Calu3 (cell line): ENCODE measurements around the gene CD34. TPM values are rescaled to one million over a fixed set of nuclear protein-coding genes. Genes with fewer than 3 reads are reported as not detected.

Experiments
- BruUV-seq: library from RNA; stranded (reverse); fragments of 400-500 nt; replicated peaks from 2 replicates; lab custom pipeline; 2021; lab: Mats Ljungman, UMichigan
- CTCF ChIA-PET: fragments of 300-600 bp; sonication (Branson Sonifier 250); formaldehyde crosslinking; loops from one replicate; lab custom pipeline; 2022; ENCODE audit warnings: antibody characterized with exemption; lab: Charles Lee
- DNase-seq: peaks from one replicate; pipeline ENCODE4 v3.0.0; 2022
- H3K27ac Mint-ChIP-seq: one replicate; pipeline ENCODE4 v1.8.0; 2022; ENCODE audit warnings: mixed read lengths; ENCODE audit not compliant: unreplicated experiment
- H3K27me3 Mint-ChIP-seq: one replicate; pipeline ENCODE4 v1.8.0; 2022; ENCODE audit warnings: mixed read lengths; ENCODE audit not compliant: unreplicated experiment
- H3K36me3 Mint-ChIP-seq: one replicate; pipeline ENCODE4 v1.8.0; 2022; ENCODE audit warnings: mild to moderate bottlenecking, moderate library complexity, mixed read lengths; ENCODE audit not compliant: insufficient read depth, unreplicated experiment
- H3K4me1 Mint-ChIP-seq: one replicate; pipeline ENCODE4 v1.8.0; 2022; ENCODE audit warnings: mild to moderate bottlenecking, low read depth, mixed read lengths; ENCODE audit not compliant: unreplicated experiment
- H3K4me3 Mint-ChIP-seq: one replicate; pipeline ENCODE4 v1.8.0; 2022; ENCODE audit warnings: mild to moderate bottlenecking, low read depth, moderate library complexity, mixed read lengths; ENCODE audit not compliant: unreplicated experiment
- H3K9me3 Mint-ChIP-seq: one replicate; pipeline ENCODE4 v1.8.0; 2022; ENCODE audit warnings: low read depth, mixed read lengths; ENCODE audit not compliant: unreplicated experiment
- CTCF ChIP-seq: fragments of 200-600 bp; IDR thresholded peaks from one replicate; pipeline ENCODE4 v1.8.0; 2022; ENCODE audit warnings: antibody characterized with exemption; ENCODE audit not compliant: unreplicated experiment
- intact Hi-C: fragments of 100-400 bp; cut with micrococcal nuclease; formaldehyde crosslinking; loops from one replicate; pipeline ENCODE4 v1.10.0; 2022; ENCODE audit not compliant: unreplicated experiment
- total RNA-seq: library from RNA; stranded (reverse); gene quantifications from 2 replicates; pipeline ENCODE4 v1.2.3, GENCODE V29; 2022

CD34 gene
- total RNA-seq, 1 experiment from 2014 or later: 0.24 TPM

- no peak for DNase-seq
- Mint-ChIP-seq H3K4me3 (no peak overlapping the region), H3K9me3 (no peaks in the 10 kb centered on the region), H3K27ac (no peak overlapping the region), H3K4me1 (no peaks in the 10 kb centered on the region), H3K27me3 (no peaks in the 10 kb centered on the region), H3K36me3 (no peaks in the 10 kb centered on the region)
- no TSS peak for BruUV-seq
- TF ChIP-seq CTCF: no peak
- CTCF ChIA-PET: interaction anchor here (0.7 kb wide), 1 partner anchor 276 kb away, joined by 7 read pairs; no protein-coding TSS in a partner anchor
- intact Hi-C loops: no loop called here
These were observed 50.4 kb downstream of the CD34 start for GRCh38 chr1:207860531-207860930.

GRCh38 chr1:207858806-207859205, 52.1 kb downstream of the CD34 start:
- no peak for TF ChIP-seq CTCF
- DNase-seq: no peak
- H3K9me3 Mint-ChIP-seq: no peaks in the 10 kb centered on the region
- H3K4me3 Mint-ChIP-seq: no peak overlapping the region
- H3K36me3 Mint-ChIP-seq: no peaks in the 10 kb centered on the region
- intact Hi-C loops: no loop called here
- H3K27me3 Mint-ChIP-seq: no peaks in the 10 kb centered on the region
- no peak overlapping the region for H3K27ac Mint-ChIP-seq
- CTCF ChIA-PET: interaction anchor here (1.2 kb wide), 1 partner anchor 11 kb away, joined by 4 read pairs; no protein-coding TSS in a partner anchor
- BruUV-seq: no TSS peak
- no peaks in the 10 kb centered on the region for H3K4me1 Mint-ChIP-seq

DNA sequence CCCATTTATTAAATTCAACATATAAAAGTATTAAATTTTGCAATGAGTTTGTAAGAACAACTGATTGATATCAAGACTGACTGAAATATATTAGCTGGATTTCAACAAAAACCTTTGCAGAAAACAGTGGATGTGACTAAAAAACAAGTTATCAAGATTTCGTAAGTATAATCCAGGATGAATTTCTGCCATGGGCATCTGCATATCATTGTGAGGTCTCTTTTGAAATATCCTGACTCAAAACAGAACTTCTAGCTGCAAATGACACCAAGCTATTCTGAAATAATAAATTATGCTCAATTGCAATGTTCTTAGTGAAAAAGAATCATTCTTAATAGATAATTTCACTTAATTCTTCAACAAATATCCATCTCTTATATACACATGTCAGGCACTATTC, 52.6 kb downstream of the CD34 start:
- Mint-ChIP-seq H3K4me3 (no peak overlapping the region), H3K4me1 (no peaks in the 10 kb centered on the region), H3K36me3 (no peaks in the 10 kb centered on the region), H3K9me3 (no peaks in the 10 kb centered on the region), H3K27me3 (no peaks in the 10 kb centered on the region), H3K27ac (no peak overlapping the region)
- intact Hi-C loops: no loop called here
- DNase-seq: no peak
- TF ChIP-seq CTCF: no peak
- CTCF ChIA-PET: interaction anchor here (1.2 kb wide), 1 partner anchor 11 kb away, joined by 4 read pairs; no protein-coding TSS in a partner anchor
- no TSS peak for BruUV-seq

DNA sequence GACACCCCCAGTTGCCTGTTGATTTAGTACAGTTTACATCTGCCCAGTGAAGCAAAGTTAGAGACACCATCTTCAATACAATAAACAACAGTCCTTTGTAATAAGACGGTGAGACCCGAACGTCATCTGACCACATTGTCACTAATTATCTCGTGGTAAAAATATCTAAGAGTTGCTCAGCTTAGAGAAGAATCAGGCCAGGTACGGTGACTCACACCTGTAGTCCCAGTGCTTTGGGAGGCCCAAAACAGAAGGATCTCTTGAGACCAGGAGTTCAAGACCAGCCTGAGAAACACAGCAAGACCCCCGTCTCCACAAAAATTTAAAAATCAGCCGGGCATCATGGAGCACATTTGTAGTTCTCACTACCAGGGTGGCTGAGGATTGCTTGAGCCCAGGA, 53.5 kb downstream of the CD34 start:
- Mint-ChIP-seq H3K9me3 (no peaks in the 10 kb centered on the region), H3K27me3 (no peaks in the 10 kb centered on the region), H3K27ac (no peak overlapping the region), H3K4me1 (no peaks in the 10 kb centered on the region), H3K4me3 (no peak overlapping the region), H3K36me3 (no peaks in the 10 kb centered on the region)
- no peak for DNase-seq
- intact Hi-C loops: no loop called here
- no peak for TF ChIP-seq CTCF
- CTCF ChIA-PET: interaction anchor here (0.6 to 1.4 kb wide), 2 partner anchors 28 to 270 kb away, joined by 4 read pairs; no protein-coding TSS in a partner anchor
- BruUV-seq: no TSS peak
